ENCODE data around the gene CCDC92.

DNA sequence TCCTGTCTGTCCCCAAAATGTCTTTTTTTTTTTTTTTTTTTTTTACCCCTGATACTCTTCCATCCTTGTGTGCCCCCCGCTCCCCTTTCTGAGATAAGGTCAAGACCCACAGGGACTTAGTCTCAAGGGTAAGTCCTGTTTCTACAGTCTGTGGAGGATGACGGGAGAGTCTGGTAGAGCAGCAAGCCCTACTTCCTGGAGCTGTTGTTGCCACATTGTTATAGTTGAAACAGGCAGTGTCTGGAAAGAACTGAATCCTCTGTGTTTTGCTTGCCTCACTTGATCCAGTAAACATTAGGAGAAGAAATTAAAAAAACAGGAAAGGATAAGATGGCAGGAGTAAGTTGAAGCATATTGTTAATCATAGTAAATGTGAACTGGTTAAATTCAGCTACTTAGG lies 45.9 kb upstream of the CCDC92 start:
- TF ChIP-seq, protein P1, sequence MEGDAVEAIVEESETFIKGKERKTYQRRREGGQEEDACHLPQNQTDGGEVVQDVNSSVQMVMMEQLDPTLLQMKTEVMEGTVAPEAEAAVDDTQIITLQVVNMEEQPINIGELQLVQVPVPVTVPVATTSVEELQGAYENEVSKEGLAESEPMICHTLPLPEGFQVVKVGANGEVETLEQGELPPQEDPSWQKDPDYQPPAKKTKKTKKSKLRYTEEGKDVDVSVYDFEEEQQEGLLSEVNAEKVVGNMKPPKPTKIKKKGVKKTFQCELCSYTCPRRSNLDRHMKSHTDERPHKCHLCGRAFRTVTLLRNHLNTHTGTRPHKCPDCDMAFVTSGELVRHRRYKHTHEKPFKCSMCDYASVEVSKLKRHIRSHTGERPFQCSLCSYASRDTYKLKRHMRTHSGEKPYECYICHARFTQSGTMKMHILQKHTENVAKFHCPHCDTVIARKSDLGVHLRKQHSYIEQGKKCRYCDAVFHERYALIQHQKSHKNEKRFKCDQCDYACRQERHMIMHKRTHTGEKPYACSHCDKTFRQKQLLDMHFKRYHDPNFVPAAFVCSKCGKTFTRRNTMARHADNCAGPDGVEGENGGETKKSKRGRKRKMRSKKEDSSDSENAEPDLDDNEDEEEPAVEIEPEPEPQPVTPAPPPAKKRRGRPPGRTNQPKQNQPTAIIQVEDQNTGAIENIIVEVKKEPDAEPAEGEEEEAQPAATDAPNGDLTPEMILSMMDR (IDR thresholded peaks at IDR 0.05), result no peak
- no peak for TF ChIP-seq POLR2A (IDR thresholded peaks at IDR 0.05)
